ENCODE measurements around the gene CAP2.

GRCh38 chr6:17585766-17586490 lies 192.5 kb downstream of the CAP2 start:
- TF ChIP-seq POLR2A (IDR thresholded peaks at IDR 0.05; ENCODE audit: low read length) (no peak), GATA1 (IDR thresholded peaks at IDR 0.05; ENCODE audit: low read depth, low read length) (no peak)

Data from erythroblast (primary cell).